OCI-LY7 (cell line): Measurements from ENCODE around the gene HNRNPA1L2.

ENCODE experiments used
- EZH2phosphoT487 ChIP-seq: fragments of 200-600 bp; sonication (generic); IDR thresholded peaks from 2 replicates; pipeline ENCODE4 v1.6.1; 2018; ENCODE audit warnings: low read depth, borderline replicate concordance, mild to moderate bottlenecking, mixed run types, antibody characterized with exemption, low read length, moderate library complexity, mixed read lengths
- TF ChIP-seq, protein P1 (sequence below): fragments of 200-600 bp; sonication (generic); conservative IDR thresholded peaks from 2 replicates; pipeline ENCODE4 v1.5.1; 2014; ENCODE audit warnings: mild to moderate bottlenecking, antibody characterized with exemption, low read length, moderate library complexity, mixed read lengths

- TF ChIP-seq, protein P1, sequence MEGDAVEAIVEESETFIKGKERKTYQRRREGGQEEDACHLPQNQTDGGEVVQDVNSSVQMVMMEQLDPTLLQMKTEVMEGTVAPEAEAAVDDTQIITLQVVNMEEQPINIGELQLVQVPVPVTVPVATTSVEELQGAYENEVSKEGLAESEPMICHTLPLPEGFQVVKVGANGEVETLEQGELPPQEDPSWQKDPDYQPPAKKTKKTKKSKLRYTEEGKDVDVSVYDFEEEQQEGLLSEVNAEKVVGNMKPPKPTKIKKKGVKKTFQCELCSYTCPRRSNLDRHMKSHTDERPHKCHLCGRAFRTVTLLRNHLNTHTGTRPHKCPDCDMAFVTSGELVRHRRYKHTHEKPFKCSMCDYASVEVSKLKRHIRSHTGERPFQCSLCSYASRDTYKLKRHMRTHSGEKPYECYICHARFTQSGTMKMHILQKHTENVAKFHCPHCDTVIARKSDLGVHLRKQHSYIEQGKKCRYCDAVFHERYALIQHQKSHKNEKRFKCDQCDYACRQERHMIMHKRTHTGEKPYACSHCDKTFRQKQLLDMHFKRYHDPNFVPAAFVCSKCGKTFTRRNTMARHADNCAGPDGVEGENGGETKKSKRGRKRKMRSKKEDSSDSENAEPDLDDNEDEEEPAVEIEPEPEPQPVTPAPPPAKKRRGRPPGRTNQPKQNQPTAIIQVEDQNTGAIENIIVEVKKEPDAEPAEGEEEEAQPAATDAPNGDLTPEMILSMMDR: no peak
- no peak for TF ChIP-seq EZH2phosphoT487
Observed at GRCh38 chr13:52638666-52639328, 3.4 kb upstream of the HNRNPA1L2 start.
